WERI-Rb-1 (cell line): ENCODE measurements around the gene DPF3.

Experiments used
- DNase-seq: peaks from one replicate; pipeline ENCODE4 v3.0.0-alpha.2; 2020
- H3K27ac ChIP-seq: fragments of 250-450 bp; sonication (Bioruptor Pico); 2 replicates; pipeline ENCODE4 v1.5.1; 2020; ENCODE audit warnings: mild to moderate bottlenecking, moderate library complexity
- H3K27me3 ChIP-seq: fragments of 250-450 bp; sonication (Bioruptor Pico); 2 replicates; pipeline ENCODE4 v1.5.1; 2021; ENCODE audit warnings: mild to moderate bottlenecking, low read depth, moderate library complexity; ENCODE audit not compliant: insufficient read depth, severe bottlenecking
- H3K36me3 ChIP-seq: fragments of 250-450 bp; sonication (Bioruptor Pico); 2 replicates; pipeline ENCODE4 v1.5.1; 2020; ENCODE audit warnings: mild to moderate bottlenecking, moderate library complexity
- H3K4me3 ChIP-seq: 2 replicates; pipeline ENCODE4 v1.5.1; 2011; ENCODE audit warnings: low read depth, mild to moderate bottlenecking, control low read depth, low read length
- H3K9me3 ChIP-seq: fragments of 250-450 bp; sonication (Bioruptor Pico); 2 replicates; pipeline ENCODE4 v1.5.1; 2021; ENCODE audit warnings: mild to moderate bottlenecking, moderate library complexity; ENCODE audit not compliant: severe bottlenecking
- TF ChIP-seq, protein P1 (sequence below): IDR thresholded peaks from 2 replicates; pipeline ENCODE4 v1.5.1; 2011; ENCODE audit warnings: low read depth, mild to moderate bottlenecking, control low read depth, inconsistent platforms, low read length

DPF3 gene

DNA sequence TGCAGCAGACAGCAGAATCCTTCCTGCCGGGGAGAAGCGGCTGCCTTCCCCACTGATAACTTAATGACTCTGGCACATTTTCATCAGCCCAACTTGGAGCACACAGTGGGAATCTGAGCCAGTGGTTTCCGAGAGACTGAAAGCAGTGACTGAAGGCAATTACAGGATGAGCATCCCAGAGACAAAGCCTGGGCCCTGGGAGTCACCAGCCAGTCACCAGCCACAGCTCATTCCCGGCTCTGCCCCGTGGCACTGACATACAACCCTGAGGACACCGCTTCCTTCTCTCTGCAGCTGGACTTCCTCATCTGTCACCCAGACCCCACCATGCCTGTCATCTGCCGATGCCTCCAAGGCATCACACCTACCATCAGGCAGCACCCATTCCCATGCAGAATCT lies 192.3 kb downstream of the DPF3 start:
- Histone ChIP-seq H3K36me3 (no peaks in the 10 kb centered on the region), H3K9me3 (no peaks in the 10 kb centered on the region), H3K27ac (no peak overlapping the region), H3K27me3 (no peaks in the 10 kb centered on the region), H3K4me3 (no peak overlapping the region)
- no peak for DNase-seq
- TF ChIP-seq, protein P1, sequence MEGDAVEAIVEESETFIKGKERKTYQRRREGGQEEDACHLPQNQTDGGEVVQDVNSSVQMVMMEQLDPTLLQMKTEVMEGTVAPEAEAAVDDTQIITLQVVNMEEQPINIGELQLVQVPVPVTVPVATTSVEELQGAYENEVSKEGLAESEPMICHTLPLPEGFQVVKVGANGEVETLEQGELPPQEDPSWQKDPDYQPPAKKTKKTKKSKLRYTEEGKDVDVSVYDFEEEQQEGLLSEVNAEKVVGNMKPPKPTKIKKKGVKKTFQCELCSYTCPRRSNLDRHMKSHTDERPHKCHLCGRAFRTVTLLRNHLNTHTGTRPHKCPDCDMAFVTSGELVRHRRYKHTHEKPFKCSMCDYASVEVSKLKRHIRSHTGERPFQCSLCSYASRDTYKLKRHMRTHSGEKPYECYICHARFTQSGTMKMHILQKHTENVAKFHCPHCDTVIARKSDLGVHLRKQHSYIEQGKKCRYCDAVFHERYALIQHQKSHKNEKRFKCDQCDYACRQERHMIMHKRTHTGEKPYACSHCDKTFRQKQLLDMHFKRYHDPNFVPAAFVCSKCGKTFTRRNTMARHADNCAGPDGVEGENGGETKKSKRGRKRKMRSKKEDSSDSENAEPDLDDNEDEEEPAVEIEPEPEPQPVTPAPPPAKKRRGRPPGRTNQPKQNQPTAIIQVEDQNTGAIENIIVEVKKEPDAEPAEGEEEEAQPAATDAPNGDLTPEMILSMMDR: no peak

DNA sequence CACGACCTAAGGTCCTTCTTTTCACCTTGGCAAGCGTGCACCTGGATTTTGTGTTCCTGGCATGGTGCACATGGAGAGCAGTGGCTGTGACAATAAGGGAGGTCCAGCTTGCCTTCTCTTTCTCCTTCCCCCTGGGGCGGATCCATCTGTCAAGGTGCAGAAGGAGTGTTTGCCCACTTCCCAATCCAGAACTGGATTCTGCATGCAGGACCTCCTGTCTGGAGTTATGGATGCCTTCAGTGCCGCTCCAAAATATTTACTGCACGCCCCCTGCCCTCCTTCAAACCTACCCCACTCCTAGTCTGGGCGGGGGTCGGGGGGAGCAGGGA lies 192.7 kb downstream of the DPF3 start:
- TF ChIP-seq, protein P1: no peak
- no peak for DNase-seq
- no peak overlapping the region for H3K4me3 ChIP-seq
- H3K27me3 ChIP-seq: no peaks in the 10 kb centered on the region
- H3K9me3 ChIP-seq: no peaks in the 10 kb centered on the region
- no peak overlapping the region for H3K27ac ChIP-seq
- no peaks in the 10 kb centered on the region for H3K36me3 ChIP-seq

DNA sequence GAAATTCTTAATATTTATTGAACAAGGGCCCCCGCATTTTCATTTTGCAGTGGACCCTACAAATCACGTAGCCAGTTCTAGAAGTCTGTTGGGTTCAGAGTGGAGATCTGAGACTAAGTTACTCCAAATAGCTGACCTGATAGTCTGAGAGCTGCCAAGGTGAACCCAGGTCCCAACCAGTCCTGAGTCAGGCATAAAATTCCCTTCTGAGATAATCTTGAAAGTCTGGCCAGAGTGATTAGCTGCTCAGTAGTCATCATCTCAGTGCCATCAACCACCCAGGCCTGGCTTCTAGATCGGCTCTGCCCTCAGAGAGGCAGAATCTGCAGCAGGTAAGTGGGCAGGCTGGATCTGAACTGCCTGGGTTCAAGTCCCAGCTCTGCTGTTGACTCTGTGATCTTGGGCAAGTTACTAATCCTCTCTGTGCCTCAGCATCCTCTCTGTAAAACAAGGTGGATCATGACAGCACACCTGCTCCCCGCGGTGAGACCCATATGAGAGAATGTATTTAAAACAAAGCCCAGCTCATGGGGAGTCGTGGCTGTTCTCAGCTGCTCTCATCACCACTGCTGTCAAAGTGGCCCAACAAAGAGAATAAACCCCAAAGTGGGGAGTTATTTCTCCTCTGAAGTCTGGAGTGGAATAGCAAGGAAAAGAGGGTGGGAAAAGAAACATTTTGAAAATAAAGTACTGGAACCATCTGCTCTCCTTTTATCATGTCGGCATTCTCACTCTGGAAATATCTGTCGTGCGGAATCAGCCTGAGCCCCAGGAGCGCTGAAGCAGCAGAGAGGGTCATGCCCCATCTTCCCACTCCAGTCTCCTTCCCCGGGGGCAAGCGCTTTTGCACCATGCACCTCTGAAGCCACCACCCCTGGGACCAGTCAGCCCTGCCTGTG lies 193.3 kb downstream of the DPF3 start:
- TF ChIP-seq, protein P1: no peak
- H3K36me3 ChIP-seq: no peaks in the 10 kb centered on the region
- H3K9me3 ChIP-seq: no peaks in the 10 kb centered on the region
- H3K27ac ChIP-seq: no peak overlapping the region
- DNase-seq: no peak
- H3K4me3 ChIP-seq: no peak overlapping the region
- H3K27me3 ChIP-seq: no peaks in the 10 kb centered on the region

DNA sequence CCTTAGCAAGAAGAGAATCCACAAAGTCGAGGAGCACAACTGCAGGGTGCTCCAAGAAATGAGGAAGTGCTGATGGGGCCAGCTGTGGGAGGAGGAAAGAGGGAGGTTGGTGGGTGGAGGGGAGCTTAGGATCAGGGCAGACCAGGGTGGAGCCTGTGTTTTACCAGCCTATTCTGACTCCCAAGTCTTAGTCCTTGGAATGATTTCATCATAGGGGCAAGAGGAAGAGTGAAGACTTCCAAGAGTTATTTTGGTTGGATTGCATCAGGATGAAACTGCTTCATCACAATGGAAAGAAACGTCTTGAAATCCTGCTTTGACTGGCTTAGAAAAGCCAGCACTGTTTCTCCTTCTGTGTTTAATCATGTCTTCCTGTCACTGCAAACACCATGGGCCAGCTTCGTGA lies 194.0 kb downstream of the DPF3 start:
- DNase-seq: no peak
- Histone ChIP-seq H3K9me3 (no peaks in the 10 kb centered on the region), H3K36me3 (no peaks in the 10 kb centered on the region), H3K4me3 (no peak overlapping the region), H3K27ac (no peak overlapping the region), H3K27me3 (no peaks in the 10 kb centered on the region)
- TF ChIP-seq, protein P1: no peak

DNA sequence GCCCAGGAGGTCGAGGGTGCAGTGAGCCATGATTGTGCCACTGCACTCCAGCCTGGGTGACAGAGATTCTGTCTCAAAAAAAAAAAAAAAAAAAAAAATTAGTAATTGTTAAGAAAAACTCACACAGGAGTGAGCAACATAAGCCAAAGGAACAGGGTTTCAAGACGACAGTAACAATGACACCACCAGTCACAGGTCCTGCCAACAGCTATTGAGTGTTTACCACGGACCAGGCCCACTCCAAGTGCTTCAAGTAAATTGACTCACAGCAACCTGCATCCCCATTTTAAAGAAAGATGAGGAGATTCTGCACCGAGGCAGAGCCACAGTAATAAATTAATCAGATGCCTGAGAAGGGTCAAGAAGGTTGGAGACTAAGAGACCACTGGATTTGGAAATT lies 194.5 kb downstream of the DPF3 start:
- H3K36me3 ChIP-seq: no peaks in the 10 kb centered on the region
- no peak overlapping the region for H3K27ac ChIP-seq
- H3K4me3 ChIP-seq: no peak overlapping the region
- DNase-seq: no peak
- no peaks in the 10 kb centered on the region for H3K27me3 ChIP-seq
- TF ChIP-seq, protein P1: no peak
- no peaks in the 10 kb centered on the region for H3K9me3 ChIP-seq

DNA sequence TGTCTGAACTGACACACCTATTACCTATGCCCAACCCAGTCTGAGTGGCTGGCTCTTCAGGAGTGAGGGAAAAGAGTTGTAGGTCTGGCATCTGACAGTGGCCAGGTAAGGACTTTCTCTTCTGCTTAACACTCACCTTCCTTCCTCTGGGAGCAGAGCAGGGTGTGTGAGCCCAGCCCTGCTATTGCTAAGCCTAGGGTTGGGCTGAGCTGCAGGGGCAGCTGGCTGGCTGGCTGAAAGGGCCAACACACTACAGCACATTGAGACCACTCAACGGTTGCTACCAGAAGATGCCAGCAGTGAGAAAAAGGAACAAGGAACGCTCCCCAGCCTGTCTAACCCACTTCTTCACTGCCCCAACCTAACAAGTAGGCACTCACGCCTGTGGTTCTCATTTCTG lies 201.2 kb downstream of the DPF3 start:
- no peak for DNase-seq
- TF ChIP-seq, protein P1: no peak
- Histone ChIP-seq H3K36me3 (no peaks in the 10 kb centered on the region), H3K9me3 (no peaks in the 10 kb centered on the region), H3K27ac (no peak overlapping the region), H3K4me3 (no peak overlapping the region), H3K27me3 (no peaks in the 10 kb centered on the region)
